SK-N-SH (cell line): ENCODE measurements around the gene TMEM106C.

Experiments
- JUND ChIP-seq: IDR thresholded peaks from 2 replicates; pipeline ENCODE4 v1.4.0; 2012
- SMC3 ChIP-seq: IDR thresholded peaks from 2 replicates; pipeline ENCODE4 v1.6.1; 2012; ENCODE audit warnings: low read depth, low read length, improper control_type of control experiment

DNA sequence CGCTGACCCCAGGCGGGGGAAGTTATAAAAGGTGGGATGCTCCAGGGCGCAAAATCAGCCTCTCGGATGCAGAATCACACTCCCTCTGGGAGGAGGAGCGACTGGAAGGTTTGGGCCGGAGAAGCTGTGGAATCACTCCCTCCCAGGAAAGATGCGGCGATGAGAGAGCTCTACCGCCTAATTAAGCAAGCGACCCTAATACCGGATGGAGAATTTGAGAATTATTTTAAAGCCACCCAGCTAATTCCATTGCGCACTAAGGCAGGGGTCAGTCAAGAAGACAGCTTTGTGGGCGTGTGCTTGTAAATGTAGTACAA is 39.0 kb downstream of the TMEM106C start:
- no peak for TF ChIP-seq JUND
- no peak for TF ChIP-seq SMC3
